Suppressor macrophage (primary cell): ENCODE results near the gene CLASP2.
"Not testable (repeated sequence)": the region's sequence is repeated elsewhere in the genome, so short reads cannot be mapped to it uniquely, and the experiment has no call there.

ENCODE experiments used
- DNase-seq, 4 experiments: peaks; one replicate each; pipeline ENCODE4 v3.0.0-alpha.2; 2020 to 2022

The CLASP2 gene

DNA sequence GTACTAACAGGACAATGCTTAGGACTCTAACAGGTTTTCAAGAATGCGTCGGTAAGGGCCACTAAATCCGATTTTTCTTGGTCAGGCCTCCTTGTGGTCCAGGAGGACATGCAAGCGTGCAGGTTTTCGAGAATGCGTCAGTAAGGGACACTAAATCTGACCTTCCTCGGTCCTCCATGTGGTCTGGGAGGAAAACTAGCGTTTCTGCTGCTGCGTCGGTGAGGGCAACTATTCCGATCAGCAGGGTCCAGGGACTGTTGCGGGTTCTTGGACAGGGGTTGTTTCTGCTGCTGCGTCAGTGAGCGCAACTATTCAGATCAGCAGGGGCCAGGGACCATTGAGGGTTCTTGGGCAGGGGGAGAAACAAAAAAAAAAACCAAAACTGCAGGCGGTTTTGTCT is 270.1 kb downstream of the CLASP2 start:
- DNase-seq = no peak

GRCh38 chr3:33447256-33447625 is 270.8 kb downstream of the CLASP2 start:
- DNase-seq = not testable (repeated sequence)
